Hepatocyte (in vitro differentiated cells): Measurements from ENCODE around the gene PIN1.
"Not testable (repeated sequence)": the region's sequence is repeated elsewhere in the genome, so short reads cannot be mapped to it uniquely, and the experiment has no call there.

Experiments
- CTCF ChIP-seq: fragments of 200-600 bp; sonication (generic); IDR thresholded peaks from 2 replicates; pipeline ENCODE4 v1.5.1; 2016; ENCODE audit warnings: antibody characterized with exemption, mild to moderate bottlenecking; ENCODE audit not compliant: poor library complexity
- EZH2 ChIP-seq: fragments of 200-600 bp; sonication (generic); IDR thresholded peaks from 2 replicates; pipeline ENCODE4 v1.6.1; 2016; ENCODE audit warnings: antibody characterized with exemption, mild to moderate bottlenecking, borderline replicate concordance

GRCh38 chr19:9791073-9791367, 44.1 kb upstream of the PIN1 start:
- TF ChIP-seq CTCF, EZH2: not testable (repeated sequence)
